ENCODE measurements around the gene TMEM87B.

GRCh38 chr2:112029164-112029563, 25.9 kb upstream of the TMEM87B start:
- no peak for TF ChIP-seq CTCF (IDR thresholded peaks at IDR 0.05)
- TF ChIP-seq POLR2A (IDR thresholded peaks at IDR 0.05): no peak

Measured in tibial nerve (tissue), 3 donors.